HG03066 (cell line): ENCODE measurements around the gene EFNB3.

Experiments used
- ATAC-seq: cut with Tn5 transposase; IDR thresholded peaks from one replicate; pipeline ENCODE4 v1.9.1; 2021; ENCODE audit warnings: low read depth; ENCODE audit not compliant: unreplicated experiment

EFNB3 gene

DNA sequence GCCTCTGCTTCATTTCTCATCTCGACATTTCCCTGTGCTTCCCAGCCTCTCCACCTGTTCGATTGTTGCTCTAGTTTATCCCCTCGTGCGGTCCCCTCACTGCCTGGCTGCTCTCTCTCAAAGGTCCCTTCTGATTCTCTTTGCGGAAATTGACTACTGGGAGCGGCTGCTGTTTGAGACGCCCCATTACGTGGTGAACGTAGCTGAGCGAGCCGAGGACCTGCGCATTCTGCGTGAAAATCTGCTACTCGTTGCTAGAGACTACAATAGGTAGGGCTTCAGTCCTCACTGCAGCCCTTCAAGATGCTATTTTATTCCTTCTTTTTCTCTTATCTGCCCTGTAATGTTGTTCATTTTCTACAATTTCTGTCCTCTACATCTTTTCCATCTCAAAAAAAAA is 52.0 kb downstream of the EFNB3 start:
- ATAC-seq = no peak
